GM12878 (cell line): ENCODE data around the gene ATXN8OS. TPM values are rescaled to one million over a fixed set of nuclear protein-coding genes. Genes with fewer than 3 reads are reported as not detected.

ENCODE experiments used
- ATAC-seq: fragments of 200-7000 bp; cut with Tn5 transposase; 3 replicates; pipeline ENCODE4 v1.9.1; 2020; ENCODE audit warnings: mild to moderate bottlenecking, moderate library complexity
- BruUV-seq: library from RNA; stranded (reverse); fragments of 400-500 nt; replicated peaks from 2 replicates; lab custom pipeline; 2021; lab: Mats Ljungman, UMichigan
- CTCF ChIA-PET: fragments of 300-600 bp; sonication (Branson Sonifier 250); formaldehyde crosslinking; extraction: SDS; loops from one replicate; lab custom pipeline; 2021; ENCODE audit warnings: inconsistent platforms; lab: Yijun Ruan, JAX
- POLR2A ChIA-PET: fragments of 350-600 bp; formaldehyde crosslinking; extraction: SDS; loops from one replicate; lab custom pipeline; 2021; ENCODE audit warnings: inconsistent platforms; lab: Charles Lee
- RAD21 ChIA-PET: fragments of 300-600 bp; sonication (Branson Sonifier 250); formaldehyde crosslinking; loops from one replicate; lab custom pipeline; 2023; ENCODE audit warnings: antibody characterized with exemption; ENCODE audit not compliant: unreplicated experiment; lab: Charles Lee
- SMC1A ChIA-PET: fragments of 300-600 bp; sonication (Branson Sonifier 250); formaldehyde crosslinking; loops from one replicate; lab custom pipeline; 2023; ENCODE audit not compliant: unreplicated experiment, uncharacterized antibody; lab: Charles Lee
- DNase-seq: peaks from one replicate; pipeline ENCODE4 v3.0.0-alpha.2; 2011; ENCODE audit warnings: low read depth, low spot score
- FAIRE-seq: peaks from 3 replicates; lab custom pipeline; 2011; peaks lifted over from hg19 to GRCh38; lab: Jason Lieb, UNC
- H2AFZ ChIP-seq: 2 replicates; pipeline ENCODE4 v1.6.0; 2011; ENCODE audit warnings: low read depth, low read length, control low read depth; ENCODE audit not compliant: control insufficient read depth
- H3K27ac ChIP-seq: 2 replicates; pipeline ENCODE4 v1.5.1; 2011; ENCODE audit warnings: control low read depth; ENCODE audit not compliant: control insufficient read depth, insufficient read depth
- H3K27me3 ChIP-seq, 2 experiments: replicated peaks in 1 of 2; 2 replicates each; pipeline versions ENCODE4 v1.6.0 to v1.6.1; 2011; ENCODE audit warnings: low read length in 1 of 2; ENCODE audit not compliant: control insufficient read depth in 2 of 2, insufficient read depth in 2 of 2
- H3K36me3 ChIP-seq, 2 experiments: 2 replicates each; pipeline ENCODE4 v1.5.1; 2011; ENCODE audit warnings: low read length in 1 of 2; ENCODE audit not compliant: control insufficient read depth in 2 of 2, insufficient read depth in 2 of 2
- H3K4me1 ChIP-seq: 2 replicates; pipeline ENCODE4 v1.6.1; 2011; ENCODE audit warnings: mild to moderate bottlenecking, low read length, moderate library complexity, mixed read lengths; ENCODE audit not compliant: control insufficient read depth, insufficient read depth
- H3K4me2 ChIP-seq: 2 replicates; pipeline ENCODE4 v1.6.0; 2011; ENCODE audit warnings: control low read depth; ENCODE audit not compliant: control insufficient read depth, insufficient read depth
- H3K4me3 ChIP-seq: fragments of 200-600 bp; sonication (generic); 2 replicates; pipeline ENCODE4 v1.5.1; 2016
- H3K79me2 ChIP-seq: 2 replicates; pipeline ENCODE4 v1.6.0; 2011; ENCODE audit warnings: low read length; ENCODE audit not compliant: control insufficient read depth, insufficient read depth
- H3K9ac ChIP-seq: 2 replicates; pipeline ENCODE4 v1.8.0; 2011; ENCODE audit warnings: low read length, control low read depth, mixed read lengths; ENCODE audit not compliant: control insufficient read depth, insufficient read depth
- H3K9me3 ChIP-seq: replicated peaks from 3 replicates; pipeline ENCODE4 v1.5.1; 2011; ENCODE audit warnings: mild to moderate bottlenecking, low read length; ENCODE audit not compliant: control insufficient read depth, insufficient read depth
- H4K20me1 ChIP-seq: 2 replicates; pipeline ENCODE4 v1.6.0; 2011; ENCODE audit not compliant: control insufficient read depth, insufficient read depth
- BCLAF1 ChIP-seq: fragments of 450-650 bp; IDR thresholded peaks from 2 replicates; pipeline ENCODE4 v1.6.1; 2017; ENCODE audit warnings: antibody characterized with exemption, mild to moderate bottlenecking, moderate library complexity
- CBX5 ChIP-seq: sonication (generic); IDR thresholded peaks from 2 replicates; pipeline ENCODE4 v1.6.1; 2016; ENCODE audit warnings: low read depth, moderate library complexity, mild to moderate bottlenecking, inconsistent platforms
- E4F1 ChIP-seq: fragments of 450-650 bp; IDR thresholded peaks from 2 replicates; pipeline ENCODE4 v1.6.1; 2018; ENCODE audit warnings: borderline replicate concordance, mild to moderate bottlenecking; ENCODE audit not compliant: partially characterized antibody
- EZH2 ChIP-seq: IDR thresholded peaks from 2 replicates; pipeline ENCODE4 v1.6.1; 2012; ENCODE audit warnings: low read depth, mild to moderate bottlenecking, control low read depth, inconsistent platforms, low read length, borderline replicate concordance; ENCODE audit not compliant: control insufficient read depth
- HSF1 ChIP-seq: fragments of 150-350 bp; IDR thresholded peaks from 2 replicates; pipeline ENCODE4 v1.6.1; 2014; ENCODE audit warnings: mild to moderate bottlenecking, low read depth, low read length
- MEF2B ChIP-seq: fragments of 450-650 bp; IDR thresholded peaks from 2 replicates; pipeline ENCODE4 v1.6.1; 2018; ENCODE audit warnings: mild to moderate bottlenecking, moderate library complexity; ENCODE audit not compliant: partially characterized antibody, poor library complexity, severe bottlenecking
- MLLT1 ChIP-seq: fragments of 450-650 bp; IDR thresholded peaks from 2 replicates; pipeline ENCODE4 v1.6.1; 2016; ENCODE audit warnings: mild to moderate bottlenecking
- NFIC ChIP-seq: IDR thresholded peaks from 2 replicates; pipeline ENCODE4 v1.6.1; 2012; ENCODE audit warnings: low read depth, mild to moderate bottlenecking, inconsistent platforms, low read length, moderate library complexity
- POLR2AphosphoS2 ChIP-seq: IDR thresholded peaks from 2 replicates; pipeline ENCODE4 v1.6.1; 2011; ENCODE audit warnings: low read depth, mild to moderate bottlenecking, low read length, improper control_type of control experiment, moderate library complexity
- SREBF1 ChIP-seq: IDR thresholded peaks from 2 replicates; pipeline ENCODE4 v1.6.1; 2012; ENCODE audit warnings: mild to moderate bottlenecking, low read length
- STAT1 ChIP-seq: fragments of 450-650 bp; conservative IDR thresholded peaks from 2 replicates; pipeline ENCODE4 v1.6.1; 2014; ENCODE audit warnings: antibody characterized with exemption, mild to moderate bottlenecking
- ZBTB4 ChIP-seq: fragments of 450-650 bp; formaldehyde crosslinking; IDR thresholded peaks from 2 replicates; pipeline ENCODE4 v1.4.0; 2022; ENCODE audit warnings: mild to moderate bottlenecking, moderate library complexity
- WGBS: methylation state at CpG from one replicate; pipeline ENCODE4 v1.1.6; 2016; ENCODE audit warnings: low lambda C conversion rate; ENCODE audit not compliant: insufficient replicate concordance, insufficient coverage; ENCODE audit errors: missing lambda C conversion rate; 5-methylcytosine and 5-hydroxymethylcytosine counted together
- in situ Hi-C: fragments of 300-500 bp; cut with MboI; formaldehyde crosslinking; loops from 9 replicates; pipeline ENCODE4 v1.14.3; 2018; ENCODE audit warnings: mixed read lengths
- intact Hi-C: fragments of 100-400 bp; cut with micrococcal nuclease; formaldehyde crosslinking; loops from one replicate; pipeline ENCODE4 v1.14.2; 2022; ENCODE audit not compliant: unreplicated experiment
- polyA plus RNA-seq, 11 experiments: library from polyadenylated mRNA; depleted of rRNA in 4 of 11; unstranded in 6 of 11; stranded (reverse) in 5 of 11; fragments of >200 nt; fragmentation: Nextera tagmentation in 4 of 11; fragmentation: Illumina TruSeq in 1 of 11; extraction: Ambion mirVana in 4 of 11; extraction: Trizol in 1 of 11; gene quantifications; 1 replicate in 1 of 11; 2 replicates in 10 of 11; pipeline versions ENCODE4 v1.2.1 to v1.2.3, GENCODE V29; 2011 to 2016; ENCODE audit warnings: inconsistent platforms in 2 of 11, missing spikeins in 2 of 11, low read depth in 1 of 11
- total RNA-seq, 4 experiments: library from RNA; depleted of rRNA in 3 of 4; stranded (reverse); fragments of >200 nt in 3 of 4; fragmentation: Illumina TruSeq in 1 of 4; extraction: Trizol in 1 of 4; gene quantifications; 2 replicates each; pipeline versions ENCODE4 v1.2.1 to v1.2.3, GENCODE V29; 2013 to 2021

The ATXN8OS gene
- total and polyA plus RNA-seq, 10 of the 15 experiments (the other 5 are each of a cell fraction or from before 2014, with no cell fraction given) = not detected

GRCh38 chr13:70171151-70171550 is 63.5 kb downstream of the ATXN8OS start:
- Histone ChIP-seq H3K4me2 (no peak overlapping the region), H3K4me1 (no peaks in the 10 kb centered on the region), H3K27me3 (no peaks in the 10 kb centered on the region), H3K9ac (no peak overlapping the region), H4K20me1 (no peaks in the 10 kb centered on the region), H3K36me3 (no peaks in the 10 kb centered on the region), H2AFZ (no peak overlapping the region), H3K27ac (no peak overlapping the region), H3K9me3 (no peaks in the 10 kb centered on the region), H3K4me3 (no peak overlapping the region), H3K79me2 (no peaks in the 10 kb centered on the region)
- DNase-seq = no peak
- ATAC-seq = no peak
- FAIRE-seq = no peak
- no TSS peak for BruUV-seq
- ChIA-PET SMC1A (no interaction called here), RAD21 (no interaction called here), CTCF (no interaction called here), POLR2A (no interaction called here)
- 2% methylated on average over 3 of the region's 3 CpGs for WGBS
- intact Hi-C loops = no loop called here
- in situ Hi-C loops = no loop called here
- TF ChIP-seq MLLT1 (no peak), EZH2 (no peak), CBX5 (no peak), ZBTB4 (no peak), NFIC (no peak), SREBF1 (no peak), BCLAF1 (no peak), HSF1 (no peak), MEF2B (no peak), STAT1 (no peak), E4F1 (no peak), POLR2AphosphoS2 (no peak)
